ENCODE results near the gene SHC2. TPM values are rescaled to one million over a fixed set of nuclear protein-coding genes. Genes with fewer than 3 reads are reported as not detected.

SHC2 gene
- polyA plus RNA-seq, 1 of the 3 experiments (the other 2 are of a cell fraction), result 0.64 TPM

- Histone ChIP-seq H3K79me2 (ENCODE audit: insufficient read depth) (no peaks in the 10 kb centered on the region), H2AFZ (ENCODE audit: low read depth) (no peak overlapping the region), H3K27ac (ENCODE audit: low read depth in 2 of 2, low read length in 1 of 2) (no peak overlapping the region), H3K36me3 (replicated peaks in 1 of 2; ENCODE audit: control insufficient read depth in 1 of 2, insufficient read depth in 2 of 2, low read length in 1 of 2) (no peaks in the 10 kb centered on the region), H3K9me2 (no peaks in the 10 kb centered on the region), H3K27me3 (ENCODE audit: insufficient read depth) (no peaks in the 10 kb centered on the region; the same call in 1 of the 2 replicates), H3K4me2 (no peak overlapping the region), H4K20me1 (ENCODE audit: insufficient read depth) (no peaks in the 10 kb centered on the region), H3K4me3 (ENCODE audit: low read depth in 2 of 2, low read length in 1 of 2) (no peak overlapping the region), H3F3A (replicated peaks; ENCODE audit: insufficient read depth) (no peaks in the 10 kb centered on the region), H3K9ac (no peak overlapping the region), H3K4me1 (ENCODE audit: control insufficient read depth in 1 of 2, insufficient read depth in 2 of 2, low read depth in 1 of 2, low read length in 1 of 2) (peaks cover 0 to 15% of the 10 kb centered on the region in 2 experiments; a peak in 1 of 4 replicates), H3K9me3 (no peaks in the 10 kb centered on the region)
- no peak for DNase-seq
- CTCF ChIA-PET, result interaction anchor here (1.2 kb wide), 1 partner anchor 10 kb away, joined by 6 read pairs; no protein-coding TSS in a partner anchor
- WGBS (ENCODE audit: low lambda C conversion rate), result 58% methylated on average over 18 of the region's 24 CpGs
- TF ChIP-seq EP300 (IDR thresholded peaks at IDR 0.05; ENCODE audit: borderline replicate concordance in 1 of 2, low read depth in 1 of 2, low read length in 1 of 2) (no peak), CHD2 (IDR thresholded peaks at IDR 0.05; ENCODE audit: low read length, partially characterized antibody) (no peak), SMC3 (IDR thresholded peaks at IDR 0.05; ENCODE audit: low read depth, low read length) (no peak), NFIC (IDR thresholded peaks at IDR 0.05; ENCODE audit: borderline replicate concordance) (no peak), USF1 (IDR thresholded peaks at IDR 0.05; ENCODE audit: borderline replicate concordance, low read depth) (no peak), TAF1 (IDR thresholded peaks at IDR 0.05; ENCODE audit: borderline replicate concordance, low read depth, low read length) (no peak), RCOR1 (IDR thresholded peaks at IDR 0.05; ENCODE audit: low read length) (no peak), TEAD4 (IDR thresholded peaks at IDR 0.05; ENCODE audit: borderline replicate concordance, insufficient read depth) (no peak), RAD21 (IDR thresholded peaks at IDR 0.05; ENCODE audit: low read length) (no peak), RXRA (IDR thresholded peaks at IDR 0.05; ENCODE audit: borderline replicate concordance, low read depth) (no peak), ZBTB33 (IDR thresholded peaks at IDR 0.05; ENCODE audit: borderline replicate concordance, low read depth) (no peak), RFX5 (IDR thresholded peaks at IDR 0.05; ENCODE audit: low read length) (no peak), CTCF (IDR thresholded peaks at IDR 0.05) (no peak), GABPA (IDR thresholded peaks at IDR 0.05; ENCODE audit: low read depth) (no peak), USF2 (IDR thresholded peaks at IDR 0.05; ENCODE audit: borderline replicate concordance, low read depth, low read length) (no peak), MXI1 (IDR thresholded peaks at IDR 0.05; ENCODE audit: low read depth, low read length) (no peak), POLR2AphosphoS5 (IDR thresholded peaks at IDR 0.05; ENCODE audit: low read depth, low read length) (no peak), FOXM1 (IDR thresholded peaks at IDR 0.05; ENCODE audit: low read depth) (no peak), IRF3 (IDR thresholded peaks at IDR 0.05; ENCODE audit: low read depth, low read length) (no peak)
- POLR2A ChIA-PET, result no interaction called here
These were observed 87.2 kb downstream of the SHC2 start for GRCh38 chr19:373391-374182.
